ENCODE results near the gene PHF23. TPM values are rescaled to one million over a fixed set of nuclear protein-coding genes. Genes with fewer than 3 reads are reported as not detected.

Gene PHF23
- total RNA-seq, 3 donors from 2014 or later, result 42.6 to 47.6 (median 43.0) TPM

GRCh38 chr17:7215136-7215638 is 24.1 kb downstream of the PHF23 start:
- Mint-ChIP-seq H3K4me3 (peak overlapping the region; percentile 84), H3K27me3 (ENCODE audit: low read depth) (peaks cover 6% of the 10 kb centered on the region), H3K9me3 (no peaks in the 10 kb centered on the region), H3K36me3 (ENCODE audit: insufficient read depth) (no peaks in the 10 kb centered on the region), H3K4me1 (ENCODE audit: low read depth) (peaks cover 63% of the 10 kb centered on the region)
- DNase-seq (no peak), ATAC-seq (no peak)

GRCh38 chr17:7214300-7215135 is 24.7 kb downstream of the PHF23 start:
- ATAC-seq, result peak; percentile 81 to 82
- Mint-ChIP-seq H3K27me3 (ENCODE audit: low read depth) (peaks cover 6% of the 10 kb centered on the region), H3K4me3 (peak overlapping the region; percentile 84), H3K4me1 (ENCODE audit: low read depth) (peaks cover 61% of the 10 kb centered on the region), H3K9me3 (no peaks in the 10 kb centered on the region), H3K36me3 (ENCODE audit: insufficient read depth) (no peaks in the 10 kb centered on the region)
- DNase-seq, result peak; percentile 99

- H3K9me3 Mint-ChIP-seq, result no peaks in the 10 kb centered on the region
- DNase-seq (no peak), ATAC-seq (no peak)
- H3K36me3 Mint-ChIP-seq (ENCODE audit: insufficient read depth), result no peaks in the 10 kb centered on the region
- peak overlapping the region; percentile 84 for H3K4me3 Mint-ChIP-seq
- peaks cover 55% of the 10 kb centered on the region for H3K4me1 Mint-ChIP-seq (ENCODE audit: low read depth)
- H3K27me3 Mint-ChIP-seq (ENCODE audit: low read depth), result peaks cover 6% of the 10 kb centered on the region
Measured at GRCh38 chr17:7213895-7214299, 25.4 kb downstream of the PHF23 start.

GRCh38 chr17:7211491-7212273 is 27.6 kb downstream of the PHF23 start:
- H3K4me1 Mint-ChIP-seq (ENCODE audit: low read depth), result peaks cover 39% of the 10 kb centered on the region
- no peaks in the 10 kb centered on the region for H3K9me3 Mint-ChIP-seq
- peaks cover 6% of the 10 kb centered on the region for H3K27me3 Mint-ChIP-seq (ENCODE audit: low read depth)
- ATAC-seq, result no peak
- DNase-seq, result no peak
- no peaks in the 10 kb centered on the region for H3K36me3 Mint-ChIP-seq (ENCODE audit: insufficient read depth)
- no peak overlapping the region for H3K4me3 Mint-ChIP-seq

- Mint-ChIP-seq H3K36me3 (ENCODE audit: insufficient read depth) (no peaks in the 10 kb centered on the region), H3K9me3 (no peaks in the 10 kb centered on the region), H3K4me1 (ENCODE audit: low read depth) (peaks cover 39% of the 10 kb centered on the region), H3K4me3 (no peak overlapping the region), H3K27me3 (ENCODE audit: low read depth) (peaks cover 6% of the 10 kb centered on the region)
- DNase-seq, result no peak
- ATAC-seq, result no peak
Measured at GRCh38 chr17:7208754-7209460, 30.4 kb downstream of the PHF23 start.

- DNase-seq (no peak), ATAC-seq (no peak)
- Mint-ChIP-seq H3K9me3 (no peaks in the 10 kb centered on the region), H3K4me1 (ENCODE audit: low read depth) (peaks cover 36% of the 10 kb centered on the region), H3K27me3 (ENCODE audit: low read depth) (peaks cover 6% of the 10 kb centered on the region), H3K4me3 (no peak overlapping the region), H3K36me3 (ENCODE audit: insufficient read depth) (no peaks in the 10 kb centered on the region)
Measured at GRCh38 chr17:7208027-7208571, 31.2 kb downstream of the PHF23 start.

- ATAC-seq, result no peak
- no peak overlapping the region for H3K4me3 Mint-ChIP-seq
- no peak for DNase-seq
- H3K4me1 Mint-ChIP-seq (ENCODE audit: low read depth), result peaks cover 36% of the 10 kb centered on the region
- H3K9me3 Mint-ChIP-seq, result no peaks in the 10 kb centered on the region
- no peaks in the 10 kb centered on the region for H3K36me3 Mint-ChIP-seq (ENCODE audit: insufficient read depth)
- H3K27me3 Mint-ChIP-seq (ENCODE audit: low read depth), result peaks cover 6% of the 10 kb centered on the region
Measured at GRCh38 chr17:7207120-7208001, 31.9 kb downstream of the PHF23 start.

GRCh38 chr17:7205561-7205960 is 33.7 kb downstream of the PHF23 start:
- no peaks in the 10 kb centered on the region for H3K36me3 Mint-ChIP-seq (ENCODE audit: insufficient read depth)
- H3K4me3 Mint-ChIP-seq, result peak overlapping the region; percentile 71
- peaks cover 30% of the 10 kb centered on the region for H3K4me1 Mint-ChIP-seq (ENCODE audit: low read depth)
- no peaks in the 10 kb centered on the region for H3K27me3 Mint-ChIP-seq (ENCODE audit: low read depth)
- no peaks in the 10 kb centered on the region for H3K9me3 Mint-ChIP-seq
- DNase-seq (no peak), ATAC-seq (no peak)

GRCh38 chr17:7204828-7205461 is 34.3 kb downstream of the PHF23 start:
- ATAC-seq (peak; percentile 87 to 90), DNase-seq (peak; percentile 91)
- peaks cover 28% of the 10 kb centered on the region for H3K4me1 Mint-ChIP-seq (ENCODE audit: low read depth)
- no peaks in the 10 kb centered on the region for H3K9me3 Mint-ChIP-seq
- H3K4me3 Mint-ChIP-seq, result peak overlapping the region; percentile 71
- no peaks in the 10 kb centered on the region for H3K27me3 Mint-ChIP-seq (ENCODE audit: low read depth)
- no peaks in the 10 kb centered on the region for H3K36me3 Mint-ChIP-seq (ENCODE audit: insufficient read depth)

- H3K36me3 Mint-ChIP-seq (ENCODE audit: insufficient read depth), result no peaks in the 10 kb centered on the region
- ATAC-seq, result peak in 1 of 2 donors; percentile 1
- H3K4me3 Mint-ChIP-seq, result peak overlapping the region; percentile 71
- H3K4me1 Mint-ChIP-seq (ENCODE audit: low read depth), result peaks cover 28% of the 10 kb centered on the region
- no peak for DNase-seq
- no peaks in the 10 kb centered on the region for H3K9me3 Mint-ChIP-seq
- H3K27me3 Mint-ChIP-seq (ENCODE audit: low read depth), result no peaks in the 10 kb centered on the region
Measured at GRCh38 chr17:7204336-7204735, 34.9 kb downstream of the PHF23 start.

- no peaks in the 10 kb centered on the region for H3K36me3 Mint-ChIP-seq (ENCODE audit: insufficient read depth)
- H3K9me3 Mint-ChIP-seq, result no peaks in the 10 kb centered on the region
- H3K4me3 Mint-ChIP-seq, result peak overlapping the region; percentile 35
- DNase-seq (no peak), ATAC-seq (no peak)
- H3K4me1 Mint-ChIP-seq (ENCODE audit: low read depth), result peaks cover 28% of the 10 kb centered on the region
- no peaks in the 10 kb centered on the region for H3K27me3 Mint-ChIP-seq (ENCODE audit: low read depth)
Measured at GRCh38 chr17:7203391-7203790, 35.9 kb downstream of the PHF23 start.

- Mint-ChIP-seq H3K36me3 (ENCODE audit: insufficient read depth) (peaks cover 2% of the 10 kb centered on the region), H3K4me3 (no peak overlapping the region), H3K9me3 (no peaks in the 10 kb centered on the region), H3K4me1 (ENCODE audit: low read depth) (no peaks in the 10 kb centered on the region), H3K27me3 (ENCODE audit: low read depth) (no peaks in the 10 kb centered on the region)
- ATAC-seq, result no peak
- no peak for DNase-seq
Measured at GRCh38 chr17:7196651-7197401, 42.4 kb downstream of the PHF23 start.
